Retinal pigment epithelial cell (primary cell): ENCODE data around the gene NEDD8.
A peak's percentile ranks its signal among the peaks of the same experiment; 100 is the strongest.

ENCODE experiments used
- DNase-seq: peaks from one replicate; pipeline ENCODE4 v3.0.0-alpha.2; 2010; ENCODE audit warnings: low read depth
- H3K4me3 ChIP-seq: 2 replicates; pipeline ENCODE4 v1.5.1; 2011; ENCODE audit warnings: mild to moderate bottlenecking, low read length, control low read depth, moderate library complexity
- TF ChIP-seq, protein P1 (sequence below): conservative IDR thresholded peaks from 2 replicates; pipeline ENCODE4 v1.5.1; 2011; ENCODE audit warnings: low read depth, low read length, control low read depth, inconsistent platforms

NEDD8 gene

DNA sequence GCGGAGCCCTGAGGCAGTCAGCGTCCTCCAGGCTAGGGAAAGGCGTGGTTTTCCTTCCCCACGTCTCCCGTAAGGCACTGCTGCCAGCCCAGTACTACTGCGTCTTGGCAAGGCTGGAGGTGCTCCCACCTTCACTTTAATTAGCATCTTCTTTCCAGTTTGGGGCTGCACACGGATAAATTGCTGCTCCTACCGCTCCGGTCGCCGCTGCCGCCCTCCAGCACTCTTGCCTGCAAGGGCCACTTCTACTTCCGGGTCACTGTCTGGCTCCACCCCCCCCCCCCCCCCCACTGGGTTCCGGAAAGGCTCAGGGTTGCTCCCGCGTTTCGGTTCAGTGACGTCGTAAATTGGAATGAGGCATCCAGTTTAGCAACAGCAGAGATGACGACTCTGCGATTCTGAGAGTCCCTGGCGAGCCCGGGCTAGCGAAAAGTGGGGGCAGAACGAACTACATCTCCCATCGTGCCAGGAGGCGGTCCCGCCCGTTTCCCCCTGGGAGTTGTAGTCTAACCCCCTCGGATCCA lies at the start of gene NEDD8:
TSS of gene NEDD8 (minus strand) at position 247 of the 524 bp plus-strand sequence. CDS start at position 147, 100 bp downstream.
- peak; percentile 71 for DNase-seq
- TF ChIP-seq, protein P1, sequence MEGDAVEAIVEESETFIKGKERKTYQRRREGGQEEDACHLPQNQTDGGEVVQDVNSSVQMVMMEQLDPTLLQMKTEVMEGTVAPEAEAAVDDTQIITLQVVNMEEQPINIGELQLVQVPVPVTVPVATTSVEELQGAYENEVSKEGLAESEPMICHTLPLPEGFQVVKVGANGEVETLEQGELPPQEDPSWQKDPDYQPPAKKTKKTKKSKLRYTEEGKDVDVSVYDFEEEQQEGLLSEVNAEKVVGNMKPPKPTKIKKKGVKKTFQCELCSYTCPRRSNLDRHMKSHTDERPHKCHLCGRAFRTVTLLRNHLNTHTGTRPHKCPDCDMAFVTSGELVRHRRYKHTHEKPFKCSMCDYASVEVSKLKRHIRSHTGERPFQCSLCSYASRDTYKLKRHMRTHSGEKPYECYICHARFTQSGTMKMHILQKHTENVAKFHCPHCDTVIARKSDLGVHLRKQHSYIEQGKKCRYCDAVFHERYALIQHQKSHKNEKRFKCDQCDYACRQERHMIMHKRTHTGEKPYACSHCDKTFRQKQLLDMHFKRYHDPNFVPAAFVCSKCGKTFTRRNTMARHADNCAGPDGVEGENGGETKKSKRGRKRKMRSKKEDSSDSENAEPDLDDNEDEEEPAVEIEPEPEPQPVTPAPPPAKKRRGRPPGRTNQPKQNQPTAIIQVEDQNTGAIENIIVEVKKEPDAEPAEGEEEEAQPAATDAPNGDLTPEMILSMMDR, result no peak
- H3K4me3 ChIP-seq, result peak within 1 kb of the TSS; percentile 89

DNA sequence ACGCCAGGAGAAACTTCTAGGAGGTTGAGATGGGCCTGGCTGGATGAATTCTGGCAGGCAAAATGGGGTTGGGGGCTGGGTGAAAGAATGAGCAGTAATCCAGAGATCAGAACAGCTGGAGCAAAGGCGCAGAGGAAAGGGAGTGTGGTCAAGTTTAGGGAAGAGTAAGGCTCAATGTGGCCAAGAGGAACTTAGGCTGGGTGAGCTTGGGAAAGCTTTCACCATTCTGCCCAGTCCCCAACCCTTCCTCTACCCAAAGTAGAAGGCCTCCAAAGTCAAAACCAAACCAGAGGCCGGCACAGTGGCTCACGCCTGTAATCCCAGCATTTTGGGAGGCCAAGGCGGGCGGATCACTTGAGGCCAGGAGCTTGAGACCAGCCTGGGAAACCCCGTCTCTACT lies 49.5 kb upstream of the NEDD8 start:
- DNase-seq, result no peak
- no peak overlapping the region for H3K4me3 ChIP-seq
- TF ChIP-seq, protein P1, result no peak

DNA sequence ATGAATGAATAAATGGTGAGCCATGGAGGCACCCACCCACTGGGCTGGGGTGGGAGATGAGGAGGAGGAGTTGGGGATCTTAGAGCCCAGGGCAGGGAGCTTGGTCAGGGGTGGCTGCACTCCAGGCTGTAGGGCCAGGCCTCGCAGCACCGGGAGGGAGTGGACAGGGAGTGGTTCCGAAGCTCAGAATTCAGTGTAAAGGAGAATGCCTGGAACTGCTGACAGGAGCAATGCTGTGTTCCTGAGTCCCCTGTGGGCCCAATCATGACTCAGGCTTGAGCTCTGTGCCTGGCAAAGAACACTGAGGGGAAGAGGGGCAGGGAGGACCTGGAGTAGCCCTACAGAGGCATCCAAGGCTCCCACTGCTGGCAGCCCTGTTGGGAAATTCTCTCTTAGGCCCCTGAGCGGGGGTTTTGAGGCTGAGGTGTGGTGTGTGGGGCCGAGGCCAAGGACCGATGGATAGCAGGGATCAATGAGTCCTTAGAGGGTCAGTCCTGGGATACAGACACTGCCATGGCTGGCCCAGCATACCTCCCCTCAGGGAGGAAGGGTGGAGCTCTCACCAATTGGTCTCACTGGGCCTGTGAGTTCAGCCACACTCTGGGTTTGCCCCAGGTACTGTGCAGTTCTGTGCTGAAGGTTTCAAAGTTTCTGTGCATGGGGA lies 48.8 kb upstream of the NEDD8 start:
- TF ChIP-seq, protein P1, result no peak
- no peak overlapping the region for H3K4me3 ChIP-seq
- no peak for DNase-seq

DNA sequence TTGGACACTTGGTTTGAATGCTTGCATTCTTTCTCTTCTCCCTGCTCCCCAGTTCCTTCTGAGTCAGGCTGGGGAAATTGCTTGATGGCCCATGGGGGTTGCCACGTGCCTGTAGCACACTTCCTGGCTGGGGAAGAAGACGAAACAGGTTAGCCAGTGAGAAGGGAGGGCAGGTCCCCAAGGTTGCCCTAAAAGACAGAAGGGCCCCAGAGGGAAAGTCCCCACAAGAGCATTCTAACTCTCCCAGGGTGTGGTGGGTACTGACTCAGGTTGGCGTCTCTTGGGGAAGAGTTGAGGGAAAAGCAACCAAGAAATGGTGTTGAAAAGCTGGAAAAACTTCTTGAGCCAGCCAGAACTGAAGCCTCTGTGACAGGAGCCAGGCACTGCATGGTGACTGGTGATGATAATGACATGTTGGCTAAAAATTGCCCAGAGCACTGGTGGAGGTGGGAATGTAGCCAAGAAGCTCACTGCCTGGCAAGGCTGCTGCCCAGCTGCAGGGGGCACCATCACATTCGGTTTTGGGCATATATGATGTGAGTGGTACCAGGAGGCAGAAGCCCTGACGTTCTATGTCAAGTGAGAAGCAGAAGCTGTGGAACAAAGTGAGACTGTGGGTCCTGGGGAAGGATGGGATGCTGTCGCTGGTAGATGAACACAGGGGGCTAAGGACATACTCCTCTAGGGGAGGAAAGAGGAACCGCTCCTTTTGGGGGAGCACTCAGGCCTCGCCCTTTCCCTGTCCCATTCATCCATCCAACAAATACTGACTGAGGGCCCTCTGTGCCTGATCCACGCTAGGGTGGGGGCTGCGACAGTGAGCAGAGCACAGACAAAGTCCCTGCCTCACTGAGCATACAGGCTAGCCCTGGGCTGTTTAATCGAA lies 47.4 kb upstream of the NEDD8 start:
- DNase-seq, result no peak
- TF ChIP-seq, protein P1, result peak; percentile 49
- H3K4me3 ChIP-seq, result no peak overlapping the region

DNA sequence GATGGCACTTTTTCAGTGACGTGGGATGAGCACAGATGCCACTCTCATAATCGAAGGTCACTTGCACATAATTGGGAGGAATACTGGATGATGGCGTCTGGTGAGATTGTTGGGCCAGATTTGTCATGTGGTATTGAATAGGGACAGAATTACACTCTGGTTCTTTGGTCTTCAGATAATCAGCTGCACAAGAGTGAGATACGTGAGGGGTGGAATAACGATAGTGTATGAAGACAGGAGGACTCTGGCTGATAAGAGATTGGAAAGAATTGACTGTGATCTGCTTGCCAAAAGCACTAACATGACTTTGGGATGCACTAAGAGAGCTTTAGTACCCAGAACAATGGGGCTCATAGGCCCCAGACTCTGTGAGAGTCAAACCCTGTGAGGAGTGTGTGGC lies 46.3 kb upstream of the NEDD8 start:
- TF ChIP-seq, protein P1, result no peak
- no peak overlapping the region for H3K4me3 ChIP-seq
- no peak for DNase-seq

DNA sequence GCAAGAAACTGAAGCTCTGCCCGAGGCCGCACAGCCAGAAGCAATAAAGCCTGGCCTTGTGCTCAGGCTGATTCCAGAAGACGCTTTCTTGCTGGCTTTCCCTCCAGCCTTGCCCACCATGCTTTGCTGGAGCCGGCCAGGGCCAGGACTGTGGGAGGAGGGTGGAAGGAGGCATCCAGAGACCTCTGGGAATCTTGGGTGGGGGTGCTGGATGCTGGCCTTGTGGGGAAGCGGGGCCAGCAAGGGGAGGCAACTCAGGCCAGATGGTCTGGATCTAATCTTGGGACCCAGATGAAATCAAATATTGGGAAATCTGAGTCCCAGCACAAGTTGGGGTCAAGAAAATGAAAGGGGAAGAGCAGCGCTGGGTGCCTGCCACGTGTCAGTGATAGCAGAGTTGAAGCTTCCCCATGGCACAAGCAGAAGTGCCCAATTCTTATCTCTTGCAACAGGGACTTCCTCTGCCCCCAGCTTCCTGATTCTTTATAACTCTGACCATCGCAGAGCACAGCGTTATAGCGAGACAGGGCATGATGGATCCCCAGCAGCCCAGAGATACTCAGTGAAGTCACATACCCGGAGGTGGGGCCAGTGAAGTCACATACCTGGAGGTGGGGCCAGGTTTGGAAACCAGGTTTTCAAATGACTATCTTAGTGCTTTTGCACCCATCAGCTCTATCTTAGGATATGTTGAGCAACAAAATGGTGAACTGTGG lies 45.6 kb upstream of the NEDD8 start:
- TF ChIP-seq, protein P1, result no peak
- H3K4me3 ChIP-seq, result no peak overlapping the region
- no peak for DNase-seq
